ENCODE measurements around the gene RPL29. TPM values are rescaled to one million over a fixed set of nuclear protein-coding genes. Genes with fewer than 3 reads are reported as not detected.

The RPL29 gene
- polyA plus RNA-seq, 4 donors, result 2,279 to 2,521 (median 2,399) TPM

DNA sequence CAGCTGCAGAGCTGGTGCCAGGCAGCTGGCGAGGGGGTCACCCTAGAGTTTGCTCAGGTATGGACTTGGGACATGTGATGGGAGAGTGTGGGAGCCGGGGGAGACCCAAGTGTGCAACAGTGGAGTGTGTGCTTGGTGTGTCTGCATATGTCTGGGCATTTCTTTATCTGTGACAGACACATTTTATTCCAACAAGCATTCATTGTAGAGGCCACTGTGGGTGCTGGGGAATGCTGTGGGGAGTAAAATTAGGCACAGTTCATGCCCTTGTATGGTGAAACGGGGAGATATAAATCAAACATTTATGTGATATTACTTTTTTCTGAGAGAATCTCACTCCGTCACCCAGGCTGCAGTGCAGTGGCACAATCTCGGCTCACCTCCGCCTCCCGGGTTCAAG is 8.1 kb downstream of the RPL29 start:
- H3K27ac ChIP-seq (ENCODE audit: low read depth in 1 of 3, low read length in 2 of 3), result peak overlapping the region in 2 of 3 donors; percentile 94 to 95
- H3K4me3 ChIP-seq (ENCODE audit: low read depth in 1 of 3, low read length in 3 of 3), result peak overlapping the region in 1 of 3 donors; percentile 47
- H3K4me1 ChIP-seq (ENCODE audit: control insufficient read depth in 3 of 3, insufficient read depth in 2 of 3, low read depth in 1 of 3, low read length in 2 of 3), result peaks cover 0 to 43% (median 0%) of the 10 kb centered on the region in 3 donors
- WGBS, 3 donors, result 88 to 94% (median 93%) methylated on average over 7 of the region's 7 CpGs
- peaks cover 0 to 66% (median 9%) of the 10 kb centered on the region in 3 donors for H3K36me3 ChIP-seq (ENCODE audit: control insufficient read depth in 3 of 3, insufficient read depth in 2 of 3, low read depth in 1 of 3, low read length in 3 of 3)
- H3K9me3 ChIP-seq (ENCODE audit: control insufficient read depth in 2 of 2, insufficient read depth in 1 of 2, low read depth in 1 of 2, low read length in 1 of 2), result no peaks in the 10 kb centered on the region
- H3K27me3 ChIP-seq (ENCODE audit: control insufficient read depth in 3 of 3, insufficient read depth in 3 of 3, low read length in 3 of 3), result no peaks in the 10 kb centered on the region
- FAIRE-seq (no peak), DNase-seq (no peak)

DNA sequence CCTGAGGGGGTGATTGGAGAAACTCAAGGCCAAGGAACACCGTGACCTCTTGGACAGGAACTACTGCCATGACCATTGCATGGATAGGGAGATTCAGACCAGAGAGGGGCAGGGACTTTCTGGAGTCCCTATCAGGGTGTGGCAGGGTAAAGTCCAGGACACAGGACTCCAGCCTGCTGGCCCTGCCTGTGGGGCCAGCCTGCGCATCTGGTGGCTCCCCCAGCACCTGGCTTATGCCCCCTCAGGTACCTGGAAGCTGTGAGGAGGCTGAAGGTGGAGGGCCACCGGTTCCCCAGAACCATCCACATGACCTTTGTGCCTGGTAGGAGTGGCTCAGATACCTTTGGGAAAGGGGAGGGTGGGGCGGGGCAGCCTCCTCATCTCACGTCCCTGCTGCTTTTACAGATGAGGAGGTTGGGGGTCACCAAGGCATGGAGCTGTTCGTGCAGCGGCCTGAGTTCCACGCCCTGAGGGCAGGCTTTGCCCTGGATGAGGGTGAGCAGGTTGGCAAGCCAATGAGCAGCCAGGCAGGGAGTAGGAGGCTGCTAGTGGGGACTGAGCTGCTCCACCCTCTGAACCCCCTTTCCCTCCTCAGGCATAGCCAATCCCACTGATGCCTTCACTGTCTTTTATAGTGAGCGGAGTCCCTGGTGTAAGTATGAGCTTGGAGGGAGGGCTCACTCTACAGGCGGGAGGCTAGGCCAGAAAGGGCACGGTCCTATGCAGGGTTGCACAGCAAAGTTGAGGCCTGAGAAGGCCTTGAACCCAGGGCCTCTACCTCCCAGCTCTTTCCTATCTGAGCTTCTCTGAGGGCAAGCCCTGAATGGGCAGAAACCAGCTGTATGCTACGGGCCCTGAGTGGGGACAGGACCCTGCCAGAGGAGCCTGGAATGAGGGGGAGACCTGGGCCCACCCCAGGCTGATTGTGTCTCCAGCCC is 9.4 kb downstream of the RPL29 start:
- FAIRE-seq (no peak), DNase-seq (peak; percentile 86 to 89)
- H3K27me3 ChIP-seq (ENCODE audit: control insufficient read depth in 3 of 3, insufficient read depth in 3 of 3, low read length in 3 of 3), result no peaks in the 10 kb centered on the region
- peak overlapping the region; percentile 56 to 95 (median 94) for H3K27ac ChIP-seq (ENCODE audit: low read depth in 1 of 3, low read length in 2 of 3)
- H3K4me1 ChIP-seq (ENCODE audit: control insufficient read depth in 3 of 3, insufficient read depth in 2 of 3, low read depth in 1 of 3, low read length in 2 of 3), result peaks cover under 1 to 56% (median 3%) of the 10 kb centered on the region in 3 donors
- peaks cover 0 to 55% (median 7%) of the 10 kb centered on the region in 3 donors for H3K36me3 ChIP-seq (ENCODE audit: control insufficient read depth in 3 of 3, insufficient read depth in 2 of 3, low read depth in 1 of 3, low read length in 3 of 3)
- no peaks in the 10 kb centered on the region for H3K9me3 ChIP-seq (ENCODE audit: control insufficient read depth in 2 of 2, insufficient read depth in 1 of 2, low read depth in 1 of 2, low read length in 1 of 2)
- peak overlapping the region in 2 of 3 donors; percentile 26 to 47 for H3K4me3 ChIP-seq (ENCODE audit: low read depth in 1 of 3, low read length in 3 of 3)
- WGBS, 3 donors, result 39 to 66% (median 60%) methylated on average over 12 of the region's 12 CpGs

- Histone ChIP-seq H3K4me1 (ENCODE audit: control insufficient read depth in 3 of 3, insufficient read depth in 2 of 3, low read depth in 1 of 3, low read length in 2 of 3) (peaks cover 3 to 66% (median 4%) of the 10 kb centered on the region in 3 donors), H3K27me3 (ENCODE audit: control insufficient read depth in 3 of 3, insufficient read depth in 3 of 3, low read length in 3 of 3) (no peaks in the 10 kb centered on the region), H3K9me3 (ENCODE audit: control insufficient read depth in 2 of 2, insufficient read depth in 1 of 2, low read depth in 1 of 2, low read length in 1 of 2) (no peaks in the 10 kb centered on the region), H3K4me3 (ENCODE audit: low read depth in 1 of 3, low read length in 3 of 3) (peak overlapping the region in 1 of 3 donors; percentile 30), H3K27ac (ENCODE audit: low read depth in 1 of 3, low read length in 2 of 3) (peak overlapping the region; percentile 45 to 95 (median 94)), H3K36me3 (ENCODE audit: control insufficient read depth in 3 of 3, insufficient read depth in 2 of 3, low read depth in 1 of 3, low read length in 3 of 3) (peaks cover 0 to 65% (median 7%) of the 10 kb centered on the region in 3 donors)
- FAIRE-seq (no peak), DNase-seq (no peak)
- 86 to 89% (median 88%) methylated on average over 6 of the region's 6 CpGs for WGBS, 3 donors
Measured at GRCh38 chr3:51985063-51985462, 10.6 kb downstream of the RPL29 start.

- Histone ChIP-seq H3K36me3 (ENCODE audit: control insufficient read depth in 3 of 3, insufficient read depth in 2 of 3, low read depth in 1 of 3, low read length in 3 of 3) (peaks cover 0 to 61% (median 7%) of the 10 kb centered on the region in 3 donors), H3K9me3 (ENCODE audit: control insufficient read depth in 2 of 2, insufficient read depth in 1 of 2, low read depth in 1 of 2, low read length in 1 of 2) (no peaks in the 10 kb centered on the region), H3K27ac (ENCODE audit: low read depth in 1 of 3, low read length in 2 of 3) (peak overlapping the region; percentile 94 to 96 (median 95)), H3K27me3 (ENCODE audit: control insufficient read depth in 3 of 3, insufficient read depth in 3 of 3, low read length in 3 of 3) (no peaks in the 10 kb centered on the region), H3K4me3 (ENCODE audit: low read depth in 1 of 3, low read length in 3 of 3) (peak overlapping the region in 2 of 3 donors; percentile 58 to 67), H3K4me1 (ENCODE audit: control insufficient read depth in 3 of 3, insufficient read depth in 2 of 3, low read depth in 1 of 3, low read length in 2 of 3) (peaks cover 3 to 66% (median 4%) of the 10 kb centered on the region in 3 donors)
- no peak for FAIRE-seq
- DNase-seq, result peak in 1 of 2 donors; percentile 55
Measured at GRCh38 chr3:51984269-51984647, 11.4 kb downstream of the RPL29 start.

- Histone ChIP-seq H3K4me1 (ENCODE audit: control insufficient read depth in 3 of 3, insufficient read depth in 2 of 3, low read depth in 1 of 3, low read length in 2 of 3) (peaks cover 3 to 66% (median 4%) of the 10 kb centered on the region in 3 donors), H3K9me3 (ENCODE audit: control insufficient read depth in 2 of 2, insufficient read depth in 1 of 2, low read depth in 1 of 2, low read length in 1 of 2) (no peaks in the 10 kb centered on the region), H3K4me3 (ENCODE audit: low read depth in 1 of 3, low read length in 3 of 3) (peak overlapping the region; percentile 46 to 67 (median 58)), H3K27me3 (ENCODE audit: control insufficient read depth in 3 of 3, insufficient read depth in 3 of 3, low read length in 3 of 3) (no peaks in the 10 kb centered on the region), H3K36me3 (ENCODE audit: control insufficient read depth in 3 of 3, insufficient read depth in 2 of 3, low read depth in 1 of 3, low read length in 3 of 3) (peaks cover 0 to 56% (median 3%) of the 10 kb centered on the region in 3 donors), H3K27ac (ENCODE audit: low read depth in 1 of 3, low read length in 2 of 3) (peak overlapping the region; percentile 94 to 96 (median 95))
- WGBS, 3 donors, result 67 to 71% (median 70%) methylated on average over 22 of the region's 22 CpGs
- FAIRE-seq (no peak), DNase-seq (no peak)
Measured at GRCh38 chr3:51983578-51984268, 12.0 kb downstream of the RPL29 start.

- WGBS, 3 donors, result 0% methylated on average over 52 to 68 of the region's 68 CpGs
- Histone ChIP-seq H3K4me1 (ENCODE audit: control insufficient read depth in 3 of 3, insufficient read depth in 2 of 3, low read depth in 1 of 3, low read length in 2 of 3) (peaks cover 3 to 66% (median 4%) of the 10 kb centered on the region in 3 donors), H3K27me3 (ENCODE audit: control insufficient read depth in 3 of 3, insufficient read depth in 3 of 3, low read length in 3 of 3) (no peaks in the 10 kb centered on the region), H3K36me3 (ENCODE audit: control insufficient read depth in 3 of 3, insufficient read depth in 2 of 3, low read depth in 1 of 3, low read length in 3 of 3) (peaks cover 0 to 51% (median 0%) of the 10 kb centered on the region in 3 donors), H3K27ac (ENCODE audit: low read depth in 1 of 3, low read length in 2 of 3) (peak within 1 kb of the TSS; percentile 94 to 96 (median 95)), H3K9me3 (ENCODE audit: control insufficient read depth in 2 of 2, insufficient read depth in 1 of 2, low read depth in 1 of 2, low read length in 1 of 2) (no peaks in the 10 kb centered on the region), H3K4me3 (ENCODE audit: low read depth in 1 of 3, low read length in 3 of 3) (peak within 1 kb of the TSS; percentile 46 to 67 (median 58))
- DNase-seq, result peak; percentile 94 to 97
- FAIRE-seq, result no peak
Measured at GRCh38 chr3:51982838-51983577, 12.7 kb downstream of the RPL29 start, which contains the start of gene ACY1. Gene ACY1 (plus strand): TSS chr3:51983535. CDS start chr3:51984065, 530 bp downstream.

DNA sequence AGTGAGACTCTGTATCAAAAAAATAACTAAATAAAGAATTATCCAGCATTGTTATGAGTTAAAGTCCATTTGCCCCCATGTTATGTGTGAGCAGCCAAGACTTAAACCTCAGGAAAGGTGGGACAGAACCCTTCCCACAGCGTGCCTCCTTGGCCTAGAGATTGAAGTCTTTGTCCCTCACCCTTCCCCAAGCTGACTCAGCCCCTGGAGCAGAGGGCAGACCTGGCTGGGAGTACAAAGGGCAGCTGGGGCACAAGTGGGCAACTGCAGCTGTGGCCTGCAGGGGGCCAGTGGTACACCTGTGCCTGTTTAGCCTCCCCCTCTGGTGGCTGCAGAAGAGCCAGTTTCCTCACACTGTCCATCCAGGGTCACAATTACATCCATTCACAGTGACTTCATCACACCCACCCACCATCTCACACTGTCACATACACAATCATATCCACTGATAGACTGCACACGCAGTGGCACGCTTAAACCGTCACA is 13.3 kb downstream of the RPL29 start:
- Histone ChIP-seq H3K9me3 (ENCODE audit: control insufficient read depth in 2 of 2, insufficient read depth in 1 of 2, low read depth in 1 of 2, low read length in 1 of 2) (no peaks in the 10 kb centered on the region), H3K27me3 (ENCODE audit: control insufficient read depth in 3 of 3, insufficient read depth in 3 of 3, low read length in 3 of 3) (no peaks in the 10 kb centered on the region), H3K36me3 (ENCODE audit: control insufficient read depth in 3 of 3, insufficient read depth in 2 of 3, low read depth in 1 of 3, low read length in 3 of 3) (peaks cover 0 to 50% (median 0%) of the 10 kb centered on the region in 3 donors), H3K4me3 (ENCODE audit: low read depth in 1 of 3, low read length in 3 of 3) (peak overlapping the region; percentile 46 to 67 (median 58)), H3K27ac (ENCODE audit: low read depth in 1 of 3, low read length in 2 of 3) (peak overlapping the region; percentile 94 to 96 (median 95)), H3K4me1 (ENCODE audit: control insufficient read depth in 3 of 3, insufficient read depth in 2 of 3, low read depth in 1 of 3, low read length in 2 of 3) (peaks cover 3 to 65% (median 4%) of the 10 kb centered on the region in 3 donors)
- peak; percentile 96 to 98 for DNase-seq
- WGBS, 3 donors, result 3 to 7% (median 4%) methylated on average over 4 of the region's 4 CpGs
- no peak for FAIRE-seq

Measured in small intestine (tissue), 7 donors.